Neuronal stem cell (in vitro differentiated cells): Measurements from ENCODE around the gene PIK3R5.

Source experiments
- DNase-seq: peaks from one replicate; pipeline ENCODE4 v3.0.0-alpha.2; 2013; ENCODE audit warnings: low spot score
- H2AFZ ChIP-seq: one replicate; pipeline ENCODE4 v1.6.1; 2013; ENCODE audit warnings: mild to moderate bottlenecking, low read length, inconsistent platforms
- H2AK5ac ChIP-seq: 2 replicates; pipeline ENCODE4 v1.6.1; 2013; ENCODE audit warnings: low read depth, mild to moderate bottlenecking, inconsistent platforms, low read length, moderate library complexity, mixed read lengths
- H2BK120ac ChIP-seq: 2 replicates; pipeline ENCODE4 v1.6.1; 2013; ENCODE audit warnings: low read depth, mild to moderate bottlenecking, inconsistent platforms, low read length, moderate library complexity, mixed read lengths
- H2BK12ac ChIP-seq: one replicate; pipeline ENCODE4 v1.6.1; 2013; ENCODE audit warnings: low read length, inconsistent platforms
- H2BK15ac ChIP-seq: 2 replicates; pipeline ENCODE4 v1.6.1; 2013; ENCODE audit warnings: mild to moderate bottlenecking, low read length, inconsistent platforms, mixed read lengths
- H2BK5ac ChIP-seq: one replicate; pipeline ENCODE4 v1.6.1; 2013; ENCODE audit warnings: inconsistent platforms, mild to moderate bottlenecking, low read length, moderate library complexity
- H3K14ac ChIP-seq: one replicate; pipeline ENCODE4 v1.6.1; 2013; ENCODE audit warnings: low read length, inconsistent platforms
- H3K18ac ChIP-seq: 2 replicates; pipeline ENCODE4 v1.6.1; 2013; ENCODE audit warnings: low read length, inconsistent platforms
- H3K23ac ChIP-seq: 2 replicates; pipeline ENCODE4 v1.6.1; 2013; ENCODE audit warnings: low read depth, mild to moderate bottlenecking, mixed read lengths, low read length, inconsistent platforms; ENCODE audit not compliant: poor library complexity
- H3K27ac ChIP-seq: replicated peaks from 3 replicates; pipeline ENCODE4 v1.5.1; 2013; ENCODE audit warnings: low read length, inconsistent platforms
- H3K27me3 ChIP-seq, 3 experiments: 2 replicates each; pipeline ENCODE4 v1.6.1; 2013; ENCODE audit warnings: low read length in 3 of 3, mild to moderate bottlenecking in 2 of 3, inconsistent platforms in 1 of 3, low read depth in 1 of 3, mixed read lengths in 1 of 3, moderate library complexity in 1 of 3; ENCODE audit not compliant: control insufficient read depth in 3 of 3, insufficient read depth in 3 of 3
- H3K36me3 ChIP-seq, 2 donors: replicated peaks in 1 of 2; 2 replicates each; pipeline ENCODE4 v1.6.1; 2013; ENCODE audit warnings: low read length in 2 of 2; ENCODE audit not compliant: control insufficient read depth in 2 of 2, insufficient read depth in 2 of 2
- H3K4ac ChIP-seq: 2 replicates; pipeline ENCODE4 v1.6.1; 2013; ENCODE audit warnings: inconsistent platforms, mild to moderate bottlenecking, low read length, moderate library complexity
- H3K4me1 ChIP-seq, 2 donors: 1 replicate in 1 of 2; 2 replicates in 1 of 2; pipeline ENCODE4 v1.6.1; 2013; ENCODE audit warnings: low read length in 2 of 2, low read depth in 1 of 2; ENCODE audit not compliant: control insufficient read depth in 2 of 2, insufficient read depth in 1 of 2
- H3K4me2 ChIP-seq: one replicate; pipeline ENCODE4 v1.6.1; 2013; ENCODE audit warnings: mild to moderate bottlenecking, low read length, inconsistent platforms; ENCODE audit not compliant: insufficient read depth, poor library complexity, severe bottlenecking
- H3K4me3 ChIP-seq, 2 donors: 2 replicates each; pipeline ENCODE4 v1.5.1; 2013; ENCODE audit warnings: low read length in 2 of 2, mild to moderate bottlenecking in 2 of 2, inconsistent platforms in 1 of 2, moderate library complexity in 1 of 2
- H3K79me1 ChIP-seq: one replicate; pipeline ENCODE4 v1.6.1; 2013; ENCODE audit warnings: low read depth, mild to moderate bottlenecking, inconsistent platforms, low read length, moderate library complexity
- H3K9ac ChIP-seq: one replicate; pipeline ENCODE4 v1.6.1; 2013; ENCODE audit warnings: mild to moderate bottlenecking, low read depth, low read length, inconsistent platforms; ENCODE audit not compliant: poor library complexity
- H3K9me3 ChIP-seq, 2 donors: replicated peaks in 1 of 2; 2 replicates each; pipeline versions ENCODE3 to v1.6.1; 2013; ENCODE audit warnings: low read length in 2 of 2, mild to moderate bottlenecking in 2 of 2, inconsistent platforms in 1 of 2, low read depth in 1 of 2, mixed read lengths in 1 of 2, moderate library complexity in 1 of 2; ENCODE audit not compliant: control insufficient read depth in 2 of 2, insufficient read depth in 1 of 2
- H4K8ac ChIP-seq: one replicate; pipeline ENCODE4 v1.6.1; 2013; ENCODE audit warnings: low read depth, mild to moderate bottlenecking, inconsistent platforms, low read length, moderate library complexity
- H4K91ac ChIP-seq: one replicate; pipeline ENCODE4 v1.6.1; 2013; ENCODE audit warnings: low read length, low read depth, mild to moderate bottlenecking, inconsistent platforms; ENCODE audit not compliant: poor library complexity
- WGBS, 2 donors: extraction: QIAGEN DNeasy Blood & Tissue Kit; methylation state at CpG; one replicate each; pipeline ENCODE4 v1.1.7; 2013; ENCODE audit warnings: missing lambda C conversion rate in 2 of 2, mixed read lengths in 1 of 2; ENCODE audit not compliant: insufficient read length in 2 of 2, insufficient replicate concordance in 1 of 2; ENCODE audit errors: extremely low coverage in 2 of 2; 5-methylcytosine and 5-hydroxymethylcytosine counted together

Gene PIK3R5

DNA sequence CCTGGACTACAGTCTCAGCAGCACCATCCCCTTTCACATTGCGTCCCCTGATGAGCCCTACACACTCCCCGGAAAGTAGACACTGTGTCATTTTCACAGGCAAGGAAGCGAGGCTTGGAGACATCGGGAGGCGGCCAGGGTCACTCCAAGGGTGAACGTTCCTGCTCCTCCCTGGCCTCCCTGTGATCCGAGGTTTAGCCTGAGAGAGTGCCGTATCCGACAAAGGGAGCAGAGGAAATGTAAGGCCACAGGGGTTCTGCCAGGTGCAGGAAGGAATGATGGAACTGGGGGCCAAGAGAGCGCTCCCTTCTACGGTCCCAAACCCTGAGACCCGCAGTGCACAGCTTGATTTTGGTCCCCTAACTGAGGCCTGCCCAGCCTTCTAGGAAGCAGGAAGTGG is 90.1 kb downstream of the PIK3R5 start:
- Histone ChIP-seq H2AK5ac (no peak overlapping the region), H2BK120ac (no peak overlapping the region), H3K27ac (no peak overlapping the region), H2BK15ac (no peak overlapping the region), H3K4me1 (peaks cover 0 to 7% of the 10 kb centered on the region in 2 donors), H2AFZ (no peak overlapping the region), H3K18ac (no peak overlapping the region), H3K79me1 (no peaks in the 10 kb centered on the region), H3K9me3 (no peaks in the 10 kb centered on the region), H3K14ac (no peak overlapping the region), H2BK5ac (no peak overlapping the region), H3K23ac (no peak overlapping the region), H3K9ac (no peak overlapping the region), H3K4me3 (no peak overlapping the region), H3K4ac (no peak overlapping the region), H3K36me3 (no peaks in the 10 kb centered on the region), H4K91ac (no peak overlapping the region), H3K27me3 (peaks cover 0 to 34% (median 0%) of the 10 kb centered on the region in 3 experiments), H3K4me2 (no peak overlapping the region), H4K8ac (no peak overlapping the region), H2BK12ac (no peak overlapping the region)
- WGBS, 2 donors: no CpG with 5 or more reads among the region's 12 CpGs
- no peak for DNase-seq

DNA sequence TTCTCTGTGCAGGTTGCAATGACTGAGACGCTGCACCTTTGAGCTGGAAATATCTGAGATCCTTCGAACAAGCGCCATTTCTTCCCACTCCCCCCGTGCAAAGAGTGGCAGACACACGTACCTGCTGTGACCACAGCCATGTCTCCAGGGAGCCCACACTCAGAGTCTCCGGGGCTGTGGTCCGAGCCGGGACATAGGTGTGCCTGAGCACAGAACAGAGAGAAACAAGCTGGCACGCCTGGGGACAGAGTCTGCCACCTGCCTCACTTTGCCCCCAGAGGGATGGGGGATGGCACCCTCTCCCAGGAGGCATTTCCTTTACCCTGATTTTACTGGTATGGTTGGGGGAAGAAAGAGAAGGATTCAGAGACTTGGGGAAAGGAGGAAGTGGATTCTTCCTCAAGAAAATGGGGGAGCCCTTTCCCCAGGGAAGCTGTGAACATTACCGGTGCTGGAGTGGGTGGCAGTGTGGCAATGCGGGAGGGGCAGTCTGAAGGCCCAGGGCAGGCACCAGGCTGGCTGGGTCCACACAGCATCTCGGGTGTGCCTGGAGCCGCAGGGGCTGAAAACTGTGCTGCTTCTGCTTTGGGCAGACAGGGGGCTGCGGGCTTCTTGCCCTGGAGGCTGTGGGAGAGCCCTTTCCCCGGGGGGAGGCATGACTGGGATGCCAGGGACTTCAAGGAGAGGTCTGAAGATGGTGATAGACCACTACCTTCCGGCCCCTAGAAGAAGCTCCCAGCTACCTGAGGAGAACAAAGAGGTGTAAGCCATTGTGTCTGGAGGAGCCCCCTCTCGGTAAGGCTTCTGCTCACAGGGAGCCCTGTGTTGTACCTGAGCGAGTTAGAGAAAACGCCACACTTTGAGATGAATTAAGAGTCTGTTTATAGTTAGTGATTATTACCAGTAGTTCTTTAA is 91.4 kb downstream of the PIK3R5 start:
- Histone ChIP-seq H3K4me1 (peaks cover 0 to 7% of the 10 kb centered on the region in 2 donors), H2BK5ac (no peak overlapping the region), H3K4me3 (no peak overlapping the region), H3K9ac (no peak overlapping the region), H3K36me3 (no peaks in the 10 kb centered on the region), H3K4ac (no peak overlapping the region), H2AFZ (no peak overlapping the region), H3K4me2 (no peak overlapping the region), H4K8ac (no peak overlapping the region), H3K27ac (no peak overlapping the region), H2BK15ac (no peak overlapping the region), H4K91ac (no peak overlapping the region), H3K79me1 (no peaks in the 10 kb centered on the region), H3K23ac (no peak overlapping the region), H3K27me3 (peaks cover 0 to 35% (median 0%) of the 10 kb centered on the region in 3 experiments), H2AK5ac (peak overlapping the region; percentile 6), H3K18ac (peak overlapping the region; percentile 46), H2BK12ac (no peak overlapping the region), H3K9me3 (no peaks in the 10 kb centered on the region), H3K14ac (no peak overlapping the region), H2BK120ac (no peak overlapping the region)
- no peak for DNase-seq
- WGBS, 2 donors: no CpG with 5 or more reads among the region's 19 CpGs

DNA sequence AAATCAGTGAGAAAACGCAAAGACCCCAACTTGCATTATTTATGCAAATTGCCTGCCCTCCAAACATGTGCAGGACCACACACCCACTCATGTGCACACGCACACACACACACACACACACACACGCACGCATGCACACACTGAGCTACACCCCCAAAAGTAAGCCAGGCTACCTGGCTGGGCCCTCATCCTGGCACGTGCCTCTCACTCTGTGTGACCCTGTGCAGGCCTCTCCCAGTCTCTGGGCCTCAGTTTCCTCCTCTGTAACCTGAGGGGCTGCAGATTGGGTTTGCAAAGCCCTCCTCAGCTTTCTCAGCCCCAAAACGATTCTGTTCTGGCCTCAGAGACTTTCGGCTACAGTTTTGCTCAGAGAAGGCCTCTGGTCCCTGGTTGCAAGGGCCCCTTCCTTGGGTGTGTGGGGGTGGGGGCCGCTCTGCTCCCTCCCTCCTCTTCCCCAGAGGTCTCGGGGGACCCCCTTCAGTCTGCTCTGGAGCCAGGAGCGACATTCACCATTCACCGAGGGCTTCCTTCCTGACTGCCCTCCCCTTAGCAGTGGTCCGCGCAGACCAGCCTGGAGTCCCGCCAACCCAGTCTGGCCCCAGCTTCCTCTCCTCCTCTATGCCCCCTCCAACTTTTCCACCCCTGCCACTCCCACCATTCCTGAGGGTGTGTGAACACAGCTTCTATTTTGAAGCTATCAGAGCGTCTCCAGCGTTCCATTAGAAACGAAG is 92.6 kb downstream of the PIK3R5 start:
- Histone ChIP-seq H3K9ac (no peak overlapping the region), H3K79me1 (no peaks in the 10 kb centered on the region), H2BK5ac (no peak overlapping the region), H3K27me3 (peaks cover 0 to 25% (median 0%) of the 10 kb centered on the region in 3 experiments), H3K4me2 (no peak overlapping the region), H4K91ac (no peak overlapping the region), H3K4me1 (peaks cover 0 to 5% of the 10 kb centered on the region in 2 donors), H3K23ac (no peak overlapping the region), H3K18ac (peak overlapping the region; percentile 69), H3K14ac (peak overlapping the region; percentile 58), H2AFZ (no peak overlapping the region), H4K8ac (no peak overlapping the region), H2BK120ac (no peak overlapping the region), H3K4me3 (no peak overlapping the region), H3K4ac (no peak overlapping the region), H2BK15ac (peak overlapping the region; percentile 11), H3K27ac (no peak overlapping the region), H3K9me3 (no peaks in the 10 kb centered on the region), H2BK12ac (no peak overlapping the region), H3K36me3 (no peaks in the 10 kb centered on the region), H2AK5ac (no peak overlapping the region)
- no CpG with 5 or more reads among the region's 17 CpGs for WGBS, 2 donors
- DNase-seq: no peak
